ENCODE data around the gene TJP1. TPM values are rescaled to one million over a fixed set of nuclear protein-coding genes. Genes with fewer than 3 reads are reported as not detected.
"Not testable (repeated sequence)": the region's sequence is repeated elsewhere in the genome, so short reads cannot be mapped to it uniquely, and the experiment has no call there.

TJP1 gene
- total RNA-seq, 4 donors from 2014 or later = 100 to 115 (median 103) TPM

DNA sequence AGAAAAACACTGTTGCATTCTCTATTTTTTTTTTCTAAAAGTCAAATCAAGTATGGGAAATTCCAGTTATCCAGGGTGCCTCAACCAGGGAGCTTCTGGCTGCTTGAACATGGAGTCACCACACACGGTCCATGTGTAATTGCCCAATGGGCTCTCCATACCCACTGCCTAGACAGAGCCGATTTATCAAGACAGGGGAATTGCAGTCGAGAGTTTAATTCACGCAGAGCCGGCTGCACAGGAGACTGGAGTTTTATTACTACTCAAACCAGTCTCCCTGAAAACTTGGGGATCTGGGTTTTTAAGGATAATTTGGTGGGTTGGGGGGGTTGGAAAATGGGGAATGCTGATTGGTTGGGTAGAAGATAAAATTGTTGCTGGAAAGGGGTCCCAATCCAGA, 149.8 kb downstream of the TJP1 start:
- WGBS, 2 donors (ENCODE audit: low coverage in 1 of 2) = 96% methylated on average over 4 of the region's 5 CpGs; no CpG with 5 or more reads in 1 of the 2 donors
- Histone ChIP-seq H3K4me1 (peaks cover 0 to 12% (median 4%) of the 10 kb centered on the region in 3 donors), H3K27ac (no peak overlapping the region), H3K36me3 (no peaks in the 10 kb centered on the region), H3K4me3 (no peak overlapping the region), H3K9me3 (no peaks in the 10 kb centered on the region), H3K27me3 (peaks cover 33% of the 10 kb centered on the region)
- no peak for TF ChIP-seq POLR2A (IDR thresholded peaks at IDR 0.05)
- TF ChIP-seq POLR2AphosphoS5 (IDR thresholded peaks at IDR 0.05) = no peak
- TF ChIP-seq, protein P1, sequence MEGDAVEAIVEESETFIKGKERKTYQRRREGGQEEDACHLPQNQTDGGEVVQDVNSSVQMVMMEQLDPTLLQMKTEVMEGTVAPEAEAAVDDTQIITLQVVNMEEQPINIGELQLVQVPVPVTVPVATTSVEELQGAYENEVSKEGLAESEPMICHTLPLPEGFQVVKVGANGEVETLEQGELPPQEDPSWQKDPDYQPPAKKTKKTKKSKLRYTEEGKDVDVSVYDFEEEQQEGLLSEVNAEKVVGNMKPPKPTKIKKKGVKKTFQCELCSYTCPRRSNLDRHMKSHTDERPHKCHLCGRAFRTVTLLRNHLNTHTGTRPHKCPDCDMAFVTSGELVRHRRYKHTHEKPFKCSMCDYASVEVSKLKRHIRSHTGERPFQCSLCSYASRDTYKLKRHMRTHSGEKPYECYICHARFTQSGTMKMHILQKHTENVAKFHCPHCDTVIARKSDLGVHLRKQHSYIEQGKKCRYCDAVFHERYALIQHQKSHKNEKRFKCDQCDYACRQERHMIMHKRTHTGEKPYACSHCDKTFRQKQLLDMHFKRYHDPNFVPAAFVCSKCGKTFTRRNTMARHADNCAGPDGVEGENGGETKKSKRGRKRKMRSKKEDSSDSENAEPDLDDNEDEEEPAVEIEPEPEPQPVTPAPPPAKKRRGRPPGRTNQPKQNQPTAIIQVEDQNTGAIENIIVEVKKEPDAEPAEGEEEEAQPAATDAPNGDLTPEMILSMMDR (IDR thresholded peaks at IDR 0.05) = no peak
- no peak for ATAC-seq

DNA sequence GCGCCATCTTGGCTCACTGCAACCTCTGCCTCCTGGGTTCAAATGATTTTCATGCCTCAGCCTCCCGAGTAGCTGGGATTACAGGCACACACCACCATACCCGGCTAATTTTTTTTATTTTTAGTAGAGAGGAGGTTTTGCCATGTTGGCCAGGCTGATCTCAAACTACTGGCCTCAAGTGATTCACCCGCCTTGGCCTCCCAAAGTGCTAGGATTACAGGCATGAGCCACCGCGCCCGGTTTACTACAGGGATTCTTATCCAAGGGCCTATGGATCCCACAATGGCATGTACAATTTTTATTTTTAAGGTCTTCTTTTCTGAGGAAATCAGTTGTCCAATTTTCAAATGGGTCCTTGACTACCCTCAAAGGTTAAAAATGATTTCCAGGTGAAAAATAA, 150.2 kb downstream of the TJP1 start:
- H3K4me1 ChIP-seq = peaks cover 0 to 12% (median 4%) of the 10 kb centered on the region in 3 donors
- H3K27ac ChIP-seq, H3K4me3 ChIP-seq, ATAC-seq, H3K36me3 ChIP-seq, H3K9me3 ChIP-seq: not testable (repeated sequence)
- peaks cover 33% of the 10 kb centered on the region for H3K27me3 ChIP-seq
- 93 to 95% methylated on average over 3 to 7 of the region's 7 CpGs for WGBS, 2 donors (ENCODE audit: low coverage in 1 of 2)

DNA sequence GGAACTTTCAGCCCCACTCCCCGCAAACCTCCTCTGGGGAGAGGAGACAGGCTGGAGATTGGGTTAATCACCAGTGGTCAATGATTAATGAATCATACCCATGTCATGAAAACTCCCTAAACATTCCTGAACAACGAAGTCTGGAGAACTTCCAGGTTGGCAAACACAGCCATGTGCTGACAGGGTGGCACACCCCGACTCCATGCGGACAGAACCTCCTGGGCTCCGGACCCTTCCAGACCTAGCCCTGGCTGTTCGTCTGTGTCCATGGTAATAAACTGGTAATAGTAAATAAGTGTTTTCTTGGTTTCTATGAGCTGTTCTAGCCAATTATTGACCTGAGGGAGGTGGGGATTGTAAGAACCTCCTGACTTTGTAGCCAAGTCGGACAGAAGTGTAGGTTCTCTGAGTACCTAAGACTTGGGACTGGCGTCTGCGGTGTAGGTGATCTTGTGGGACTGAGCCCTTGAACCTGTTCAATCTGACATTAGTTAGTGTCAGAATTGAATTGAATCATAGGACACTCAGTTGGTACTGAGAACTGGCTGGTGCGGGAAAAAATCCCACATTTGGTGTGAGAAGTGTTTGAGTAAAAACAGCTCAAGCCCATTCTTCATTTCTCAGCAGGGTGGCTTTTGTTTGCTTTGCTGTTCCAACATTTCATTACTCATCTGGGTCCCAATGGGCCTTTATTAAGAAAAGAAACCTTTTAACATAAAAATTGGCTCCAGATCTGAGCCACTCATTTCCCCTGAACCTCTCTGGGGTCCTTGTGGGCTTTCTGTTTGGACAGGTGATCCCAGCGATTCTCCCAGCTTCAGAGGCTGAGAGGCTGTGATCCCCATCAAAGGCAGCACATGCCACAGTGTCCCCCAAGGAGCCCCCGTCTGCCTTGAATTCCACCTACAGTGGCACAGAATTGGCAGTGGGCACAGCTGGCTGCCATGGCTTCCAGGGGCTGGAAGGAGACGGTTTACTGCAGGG, 151.0 kb downstream of the TJP1 start:
- H3K27ac ChIP-seq = no peak overlapping the region
- TF ChIP-seq POLR2A (IDR thresholded peaks at IDR 0.05) (no peak), POLR2AphosphoS5 (IDR thresholded peaks at IDR 0.05) (no peak)
- TF ChIP-seq, protein P1 (IDR thresholded peaks at IDR 0.05) = no peak
- WGBS, 2 donors (ENCODE audit: low coverage in 1 of 2) = 70 to 78% methylated on average over 5 to 6 of the region's 13 CpGs
- no peaks in the 10 kb centered on the region for H3K9me3 ChIP-seq
- no peak for ATAC-seq
- H3K36me3 ChIP-seq = no peaks in the 10 kb centered on the region
- H3K4me1 ChIP-seq = peaks cover 0 to 12% (median 4%) of the 10 kb centered on the region in 3 donors
- no peak overlapping the region for H3K4me3 ChIP-seq
- H3K27me3 ChIP-seq = peaks cover 30% of the 10 kb centered on the region

DNA sequence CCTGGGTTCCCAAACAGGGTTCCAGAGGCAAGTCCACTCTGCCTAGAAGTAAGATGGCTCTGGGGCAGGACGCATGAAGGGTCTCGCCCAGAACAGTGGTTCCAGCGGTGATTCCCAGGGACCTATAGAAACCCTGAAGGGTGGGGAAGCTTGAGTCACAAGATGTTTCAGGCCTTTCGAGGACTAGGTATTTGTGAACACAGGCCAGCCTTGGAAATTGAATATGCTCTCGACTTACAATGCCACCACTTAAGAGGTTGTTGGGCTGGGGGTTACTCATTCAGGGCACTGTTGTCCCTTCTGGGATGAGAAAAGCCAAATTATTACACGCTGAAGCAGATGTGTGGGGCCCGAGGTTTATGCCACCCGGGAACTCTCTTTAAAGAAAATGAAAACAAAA, 152.0 kb downstream of the TJP1 start:
- H3K4me3 ChIP-seq = no peak overlapping the region
- H3K27me3 ChIP-seq = peaks cover 20% of the 10 kb centered on the region
- no peak overlapping the region for H3K27ac ChIP-seq
- no peaks in the 10 kb centered on the region for H3K36me3 ChIP-seq
- 89 to 95% methylated on average over 4 to 7 of the region's 8 CpGs for WGBS, 2 donors (ENCODE audit: low coverage in 1 of 2)
- ATAC-seq = no peak
- H3K4me1 ChIP-seq = peaks cover 0 to 10% (median 4%) of the 10 kb centered on the region in 3 donors
- no peaks in the 10 kb centered on the region for H3K9me3 ChIP-seq
- TF ChIP-seq EP300 (IDR thresholded peaks at IDR 0.05) (no peak), POLR2A (IDR thresholded peaks at IDR 0.05) (no peak), POLR2AphosphoS5 (IDR thresholded peaks at IDR 0.05) (no peak)
- TF ChIP-seq, protein P1 (IDR thresholded peaks at IDR 0.05) = no peak

DNA sequence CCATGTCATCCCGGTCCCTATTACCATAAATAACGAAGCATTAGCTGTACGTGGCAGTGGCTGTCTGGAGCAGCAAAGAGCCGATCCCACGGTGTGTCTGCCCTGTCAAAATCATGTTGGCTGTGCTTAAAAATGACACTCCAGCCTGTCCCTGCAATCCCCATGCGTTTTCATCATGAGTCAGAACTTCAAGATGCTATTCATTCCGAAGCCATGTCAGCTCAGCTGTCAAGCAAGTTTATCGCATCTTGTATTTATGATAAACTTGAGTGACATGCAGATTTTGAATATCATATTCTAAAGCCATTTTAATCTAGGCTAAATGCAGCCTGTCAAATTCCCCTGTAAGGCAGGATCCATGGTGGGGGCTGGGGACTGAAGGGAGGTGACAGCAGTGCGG, 152.4 kb downstream of the TJP1 start:
- 74 to 85% methylated on average over 9 of the region's 9 CpGs for WGBS, 2 donors (ENCODE audit: low coverage in 1 of 2)
- Histone ChIP-seq H3K4me1 (peaks cover 0 to 6% (median under 1%) of the 10 kb centered on the region in 3 donors), H3K9me3 (no peaks in the 10 kb centered on the region), H3K4me3 (no peak overlapping the region), H3K36me3 (no peaks in the 10 kb centered on the region), H3K27me3 (peaks cover 15% of the 10 kb centered on the region), H3K27ac (no peak overlapping the region)
- no peak for TF ChIP-seq POLR2A (IDR thresholded peaks at IDR 0.05)
- TF ChIP-seq POLR2AphosphoS5 (IDR thresholded peaks at IDR 0.05) = no peak
- no peak for TF ChIP-seq EP300 (IDR thresholded peaks at IDR 0.05)
- TF ChIP-seq, protein P1 (IDR thresholded peaks at IDR 0.05) = no peak
- ATAC-seq = no peak

Data from gastroesophageal sphincter (tissue), 4 donors.